Brain microvascular endothelial cell (primary cell): ENCODE data around the gene VRK2.
"Not testable (repeated sequence)": the region's sequence is repeated elsewhere in the genome, so short reads cannot be mapped to it uniquely, and the experiment has no call there.

Source experiments
- DNase-seq: peaks from one replicate; pipeline ENCODE4 v3.0.0-alpha.2; 2020
- H3K27ac ChIP-seq: fragments of 250-450 bp; sonication (Bioruptor Pico); 2 replicates; pipeline ENCODE4 v1.5.1; 2020; ENCODE audit warnings: mild to moderate bottlenecking, moderate library complexity
- H3K27me3 ChIP-seq: fragments of 250-450 bp; sonication (Bioruptor Pico); replicated peaks from 2 replicates; pipeline ENCODE4 v1.5.1; 2020; ENCODE audit warnings: mild to moderate bottlenecking
- H3K36me3 ChIP-seq: fragments of 250-450 bp; sonication (Bioruptor Pico); replicated peaks from 2 replicates; pipeline ENCODE4 v1.5.1; 2020; ENCODE audit warnings: mild to moderate bottlenecking
- H3K4me3 ChIP-seq: 2 replicates; pipeline ENCODE4 v1.5.1; 2011; ENCODE audit warnings: low read depth, mild to moderate bottlenecking, control low read depth, low read length, moderate library complexity
- CTCF ChIP-seq: IDR thresholded peaks from 2 replicates; pipeline ENCODE4 v1.5.1; 2011; ENCODE audit warnings: low read depth, mild to moderate bottlenecking, moderate library complexity, low read length, control low read depth, inconsistent platforms; ENCODE audit errors: missing control alignments
- in situ Hi-C: cut with HindIII; loops from 2 replicates; pipeline ENCODE4 v1.10.0; 2017; ENCODE audit warnings: low sequenced_read_pairs, low pct_ligation_motif_present

Gene VRK2

GRCh38 chr2:58106896-58107295, 60.3 kb downstream of the VRK2 start:
- in situ Hi-C loops, result no loop called here
- H3K27me3 ChIP-seq, result no peaks in the 10 kb centered on the region
- H3K4me3 ChIP-seq, result no peak overlapping the region
- no peak for DNase-seq
- TF ChIP-seq CTCF, result no peak
- H3K36me3 ChIP-seq, result no peaks in the 10 kb centered on the region
- peak overlapping the region; percentile 93 for H3K27ac ChIP-seq

GRCh38 chr2:58107803-58108710, 61.5 kb downstream of the VRK2 start:
- H3K4me3 ChIP-seq, result no peak overlapping the region
- H3K27me3 ChIP-seq, result no peaks in the 10 kb centered on the region
- peak overlapping the region; percentile 93 for H3K27ac ChIP-seq
- no peaks in the 10 kb centered on the region for H3K36me3 ChIP-seq
- DNase-seq, result peak; percentile 88
- in situ Hi-C loops, result no loop called here
- TF ChIP-seq CTCF, result no peak

- no peak for TF ChIP-seq CTCF
- no peak overlapping the region for H3K27ac ChIP-seq
- in situ Hi-C loops, result no loop called here
- H3K36me3 ChIP-seq, result no peaks in the 10 kb centered on the region
- no peak for DNase-seq
- no peaks in the 10 kb centered on the region for H3K27me3 ChIP-seq
- no peak overlapping the region for H3K4me3 ChIP-seq
These were observed 62.9 kb downstream of the VRK2 start for GRCh38 chr2:58109481-58109880.

GRCh38 chr2:58110765-58111164, 64.2 kb downstream of the VRK2 start:
- in situ Hi-C loops, result no loop called here
- peak; percentile 19 for TF ChIP-seq CTCF
- H3K36me3 ChIP-seq, result no peaks in the 10 kb centered on the region

GRCh38 chr2:58113563-58113962, 67.0 kb downstream of the VRK2 start:
- H3K27me3 ChIP-seq, H3K36me3 ChIP-seq, H3K27ac ChIP-seq, DNase-seq, in situ Hi-C loops, H3K4me3 ChIP-seq: not testable (repeated sequence)

More at GRCh38 chr2:58110765-58111164, 64.2 kb downstream of the VRK2 start:
- no peak overlapping the region for H3K4me3 ChIP-seq
- no peak overlapping the region for H3K27ac ChIP-seq
- DNase-seq, result no peak
- H3K27me3 ChIP-seq, result no peaks in the 10 kb centered on the region

GRCh38 chr2:58120626-58121229, 74.1 kb downstream of the VRK2 start:
- H3K27me3 ChIP-seq, result no peaks in the 10 kb centered on the region
- in situ Hi-C loops, result no loop called here

More at GRCh38 chr2:58120626-58121229, 74.1 kb downstream of the VRK2 start:
- H3K4me3 ChIP-seq, result no peak overlapping the region
- no peaks in the 10 kb centered on the region for H3K36me3 ChIP-seq
- DNase-seq, result no peak
- H3K27ac ChIP-seq, result no peak overlapping the region
- no peak for TF ChIP-seq CTCF
